HepG2 (cell line): ENCODE results near the gene KLHL35. TPM values are rescaled to one million over a fixed set of nuclear protein-coding genes. Genes with fewer than 3 reads are reported as not detected.
A peak's percentile ranks its signal among the peaks of the same experiment; 100 is the strongest.

ENCODE experiments used
- CAMTA2 ChIP-seq: sonication (generic); formaldehyde crosslinking; IDR thresholded peaks from 2 replicates; pipeline ENCODE4 v1.4.0; 2020; ENCODE audit warnings: mild to moderate bottlenecking, missing genetic modification reagents, borderline replicate concordance
- CHD2 ChIP-seq: IDR thresholded peaks from 2 replicates; pipeline ENCODE4 v1.6.1; 2011; ENCODE audit warnings: low read depth, low read length, improper control_type of control experiment
- ELF3 ChIP-seq: IDR thresholded peaks from 2 replicates; pipeline ENCODE4 v1.6.1; 2016; ENCODE audit warnings: missing genetic modification reagents, missing compliant biosample characterization
- ELK4 ChIP-seq: sonication (generic); formaldehyde crosslinking; IDR thresholded peaks from 2 replicates; pipeline ENCODE4 v1.9.0; 2021; ENCODE audit warnings: missing genetic modification reagents, borderline replicate concordance
- IKZF4 ChIP-seq: sonication (generic); formaldehyde crosslinking; IDR thresholded peaks from 2 replicates; pipeline ENCODE4 v1.5.1; 2020; ENCODE audit warnings: borderline replicate concordance, mild to moderate bottlenecking, low read depth, missing genetic modification reagents; ENCODE audit errors: not compliant biosample characterization
- IRF9 ChIP-seq: sonication (generic); formaldehyde crosslinking; IDR thresholded peaks from 2 replicates; pipeline ENCODE4 v1.8.0; 2022; ENCODE audit warnings: missing genetic modification reagents, mild to moderate bottlenecking, borderline replicate concordance
- MBNL3 ChIP-seq: fragments of 250-450 bp; sonication (Bioruptor Pico); conservative IDR thresholded peaks from 2 replicates; pipeline ENCODE4 v1.8.0; 2022; ENCODE audit warnings: mild to moderate bottlenecking, inconsistent platforms
- ZMYM3 ChIP-seq: sonication (generic); formaldehyde crosslinking; IDR thresholded peaks from 2 replicates; pipeline ENCODE4 v1.5.1; 2020; ENCODE audit warnings: mild to moderate bottlenecking, missing genetic modification reagents
- ZNF383 ChIP-seq: sonication (generic); formaldehyde crosslinking; IDR thresholded peaks from 2 replicates; pipeline ENCODE4 v1.4.0; 2020; ENCODE audit warnings: missing genetic modification reagents, mild to moderate bottlenecking, borderline replicate concordance
- ZNF414 ChIP-seq: sonication (generic); formaldehyde crosslinking; IDR thresholded peaks from 2 replicates; pipeline ENCODE4 v1.5.0; 2020; ENCODE audit warnings: missing genetic modification reagents
- ZNF451 ChIP-seq: sonication (generic); formaldehyde crosslinking; IDR thresholded peaks from 2 replicates; pipeline ENCODE4 v1.5.0; 2020; ENCODE audit warnings: mild to moderate bottlenecking, missing genetic modification reagents
- ZNF543 ChIP-seq: sonication (generic); formaldehyde crosslinking; IDR thresholded peaks from 2 replicates; pipeline ENCODE4 v1.4.0; 2020; ENCODE audit warnings: mild to moderate bottlenecking, missing genetic modification reagents
- ZNF644 ChIP-seq: IDR thresholded peaks from 2 replicates; pipeline ENCODE4 v1.6.1; 2016; ENCODE audit warnings: low read depth
- ZNF761 ChIP-seq: sonication (generic); formaldehyde crosslinking; conservative IDR thresholded peaks from 2 replicates; pipeline ENCODE4 v1.4.0; 2020; ENCODE audit warnings: mild to moderate bottlenecking, missing genetic modification reagents
- ZNF768 ChIP-seq: sonication (generic); formaldehyde crosslinking; IDR thresholded peaks from 2 replicates; pipeline ENCODE4 v1.4.0; 2020; ENCODE audit warnings: missing genetic modification reagents
- ZNF777 ChIP-seq: sonication (generic); formaldehyde crosslinking; IDR thresholded peaks from 2 replicates; pipeline ENCODE4 v1.4.0; 2020; ENCODE audit warnings: missing genetic modification reagents
- polyA plus RNA-seq, 8 experiments: library from polyadenylated mRNA; depleted of rRNA in 3 of 8; stranded (reverse) in 7 of 8; unstranded in 1 of 8; fragments of >200 nt; fragmentation: Illumina TruSeq in 4 of 8; extraction: Trizol in 4 of 8; gene quantifications; 2 replicates each; pipeline versions ENCODE4 v1.2.1 to v1.2.3, GENCODE V29; 2011 to 2016; ENCODE audit warnings: low read depth in 4 of 8, missing spikeins in 1 of 8, mixed read lengths in 1 of 8; ENCODE audit not compliant: insufficient read depth in 1 of 8
- total RNA-seq, 5 experiments: library from RNA; depleted of rRNA; stranded (reverse); fragments of >200 nt; fragmentation: Illumina TruSeq; extraction: Trizol; gene quantifications; 2 replicates each; pipeline ENCODE4 v1.2.3, GENCODE V29; 2016; ENCODE audit warnings: low read depth in 1 of 5
- TF ChIP-seq, protein P1 (sequence below): sonication (generic); formaldehyde crosslinking; IDR thresholded peaks from 2 replicates; pipeline ENCODE4 v1.5.1; 2020; ENCODE audit warnings: missing genetic modification reagents, mild to moderate bottlenecking, borderline replicate concordance
- TF ChIP-seq, protein P2 (sequence below): sonication (generic); formaldehyde crosslinking; IDR thresholded peaks from 2 replicates; pipeline ENCODE4 v1.4.0; 2020; ENCODE audit warnings: missing genetic modification reagents, mild to moderate bottlenecking, borderline replicate concordance

The KLHL35 gene
- total and polyA plus RNA-seq, 2 of the 13 experiments (the other 11 are each of a cell fraction or from before 2014, with no cell fraction given), result not detected

DNA sequence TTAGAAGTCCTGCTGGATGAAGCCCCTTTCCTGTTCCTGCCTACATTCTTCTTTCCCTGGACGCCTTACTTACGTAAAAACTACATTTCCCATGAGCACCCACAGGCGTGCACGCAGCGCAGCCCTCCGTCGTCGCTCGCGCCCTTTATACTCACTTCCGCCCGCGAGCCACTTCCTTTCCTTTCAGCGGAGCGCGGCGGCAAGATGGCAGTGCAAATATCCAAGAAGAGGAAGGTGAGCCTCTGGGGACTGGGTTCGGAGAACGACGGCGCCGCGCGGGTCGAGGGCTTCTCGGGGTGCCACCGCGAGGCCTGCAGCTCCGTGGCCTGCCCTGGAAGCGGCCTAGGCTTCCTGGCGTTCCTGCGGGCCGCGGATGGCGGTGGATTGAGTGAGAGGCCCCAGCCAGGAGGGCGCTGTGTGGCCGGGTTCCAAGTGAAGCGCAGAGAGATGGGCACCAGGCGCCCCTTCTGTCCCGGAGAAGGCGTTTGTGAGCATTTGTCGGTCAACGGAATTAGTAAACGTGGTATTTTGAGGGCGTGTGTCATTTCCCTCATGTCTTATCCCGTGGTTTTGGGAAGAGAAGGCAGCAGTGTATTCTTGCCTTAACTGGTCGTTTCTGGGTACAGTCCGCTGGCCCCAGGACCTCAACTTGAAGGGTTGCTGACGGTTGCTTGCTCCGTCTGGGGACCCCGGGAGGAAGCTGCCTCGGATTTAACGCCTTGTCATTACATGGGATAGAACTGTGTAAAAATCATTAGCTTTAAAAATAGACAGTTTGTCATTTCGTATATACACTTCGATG is 33.5 kb downstream of the KLHL35 start, which contains the start of gene RPS3 (continued):
- TF ChIP-seq IRF9 (peak; percentile 94; the same call in 1 of the 2 replicates), CAMTA2 (CRISPR knock-in tag) (peak; percentile 97), ZNF451 (peak; percentile 91; the same call in 1 of the 2 replicates), IKZF4 (CRISPR knock-in tag) (peak; percentile 76), ZNF768 (CRISPR knock-in tag) (peak; percentile 86), ZMYM3 (CRISPR knock-in tag) (peak; percentile 29; the same call in 1 of the 2 replicates), ELF3 (CRISPR knock-in tag) (peak; percentile 98), ELK4 (CRISPR knock-in tag) (no peak; the same call in 1 of the 2 replicates), ZNF761 (CRISPR knock-in tag) (peak; percentile 85), ZNF414 (CRISPR knock-in tag) (peak; percentile 82; the same call in 1 of the 2 replicates), MBNL3 (CRISPR knock-in tag) (no peak), ZNF644 (CRISPR knock-in tag) (no peak), ZNF383 (CRISPR knock-in tag) (no peak; the same call in 1 of the 2 replicates), CHD2 (peak; percentile 42; the same call in 1 of the 2 replicates), ZNF777 (CRISPR knock-in tag) (0 out of 2 replicates have a peak, but pooled peaks have one; percentile 50), ZNF543 (CRISPR knock-in tag) (peak; percentile 70; the same call in 1 of the 2 replicates)
- TF ChIP-seq, protein P1, sequence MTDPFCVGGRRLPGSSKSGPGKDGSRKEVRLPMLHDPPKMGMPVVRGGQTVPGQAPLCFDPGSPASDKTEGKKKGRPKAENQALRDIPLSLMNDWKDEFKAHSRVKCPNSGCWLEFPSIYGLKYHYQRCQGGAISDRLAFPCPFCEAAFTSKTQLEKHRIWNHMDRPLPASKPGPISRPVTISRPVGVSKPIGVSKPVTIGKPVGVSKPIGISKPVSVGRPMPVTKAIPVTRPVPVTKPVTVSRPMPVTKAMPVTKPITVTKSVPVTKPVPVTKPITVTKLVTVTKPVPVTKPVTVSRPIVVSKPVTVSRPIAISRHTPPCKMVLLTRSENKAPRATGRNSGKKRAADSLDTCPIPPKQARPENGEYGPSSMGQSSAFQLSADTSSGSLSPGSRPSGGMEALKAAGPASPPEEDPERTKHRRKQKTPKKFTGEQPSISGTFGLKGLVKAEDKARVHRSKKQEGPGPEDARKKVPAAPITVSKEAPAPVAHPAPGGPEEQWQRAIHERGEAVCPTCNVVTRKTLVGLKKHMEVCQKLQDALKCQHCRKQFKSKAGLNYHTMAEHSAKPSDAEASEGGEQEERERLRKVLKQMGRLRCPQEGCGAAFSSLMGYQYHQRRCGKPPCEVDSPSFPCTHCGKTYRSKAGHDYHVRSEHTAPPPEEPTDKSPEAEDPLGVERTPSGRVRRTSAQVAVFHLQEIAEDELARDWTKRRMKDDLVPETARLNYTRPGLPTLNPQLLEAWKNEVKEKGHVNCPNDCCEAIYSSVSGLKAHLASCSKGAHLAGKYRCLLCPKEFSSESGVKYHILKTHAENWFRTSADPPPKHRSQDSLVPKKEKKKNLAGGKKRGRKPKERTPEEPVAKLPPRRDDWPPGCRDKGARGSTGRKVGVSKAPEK (CRISPR knock-in tag), result no peak
- TF ChIP-seq, protein P2, sequence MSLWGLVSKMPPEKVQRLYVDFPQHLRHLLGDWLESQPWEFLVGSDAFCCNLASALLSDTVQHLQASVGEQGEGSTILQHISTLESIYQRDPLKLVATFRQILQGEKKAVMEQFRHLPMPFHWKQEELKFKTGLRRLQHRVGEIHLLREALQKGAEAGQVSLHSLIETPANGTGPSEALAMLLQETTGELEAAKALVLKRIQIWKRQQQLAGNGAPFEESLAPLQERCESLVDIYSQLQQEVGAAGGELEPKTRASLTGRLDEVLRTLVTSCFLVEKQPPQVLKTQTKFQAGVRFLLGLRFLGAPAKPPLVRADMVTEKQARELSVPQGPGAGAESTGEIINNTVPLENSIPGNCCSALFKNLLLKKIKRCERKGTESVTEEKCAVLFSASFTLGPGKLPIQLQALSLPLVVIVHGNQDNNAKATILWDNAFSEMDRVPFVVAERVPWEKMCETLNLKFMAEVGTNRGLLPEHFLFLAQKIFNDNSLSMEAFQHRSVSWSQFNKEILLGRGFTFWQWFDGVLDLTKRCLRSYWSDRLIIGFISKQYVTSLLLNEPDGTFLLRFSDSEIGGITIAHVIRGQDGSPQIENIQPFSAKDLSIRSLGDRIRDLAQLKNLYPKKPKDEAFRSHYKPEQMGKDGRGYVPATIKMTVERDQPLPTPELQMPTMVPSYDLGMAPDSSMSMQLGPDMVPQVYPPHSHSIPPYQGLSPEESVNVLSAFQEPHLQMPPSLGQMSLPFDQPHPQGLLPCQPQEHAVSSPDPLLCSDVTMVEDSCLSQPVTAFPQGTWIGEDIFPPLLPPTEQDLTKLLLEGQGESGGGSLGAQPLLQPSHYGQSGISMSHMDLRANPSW (CRISPR knock-in tag), result no peak; the same call in 1 of the 2 replicates
